ENCODE data around the gene CCDC148. TPM values are rescaled to one million over a fixed set of nuclear protein-coding genes. Genes with fewer than 3 reads are reported as not detected.

The CCDC148 gene
- total RNA-seq, 1 donor, result 0.72 TPM

DNA sequence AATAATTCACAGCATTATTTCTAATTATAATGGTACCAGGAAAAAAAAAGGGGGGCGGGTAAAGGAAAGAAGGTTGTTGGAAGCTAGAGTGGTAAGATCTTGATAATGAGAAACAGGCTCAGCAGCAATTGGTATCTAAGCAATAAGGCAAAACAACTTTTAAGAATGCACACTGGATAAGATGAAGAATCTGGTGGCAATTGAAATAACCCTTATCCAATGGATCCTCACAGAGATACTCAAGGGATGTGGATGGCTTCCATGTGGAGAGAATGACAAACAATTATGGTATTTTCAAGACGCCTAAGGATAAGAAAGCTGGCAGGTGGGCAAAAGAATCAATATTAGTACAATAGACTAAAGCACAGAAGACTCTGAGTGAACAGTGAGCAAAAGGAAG is 201.3 kb downstream of the CCDC148 start:
- H3K4me3 ChIP-seq (ENCODE audit: low read depth, low read length), result no peak overlapping the region
- TF ChIP-seq, protein P1, sequence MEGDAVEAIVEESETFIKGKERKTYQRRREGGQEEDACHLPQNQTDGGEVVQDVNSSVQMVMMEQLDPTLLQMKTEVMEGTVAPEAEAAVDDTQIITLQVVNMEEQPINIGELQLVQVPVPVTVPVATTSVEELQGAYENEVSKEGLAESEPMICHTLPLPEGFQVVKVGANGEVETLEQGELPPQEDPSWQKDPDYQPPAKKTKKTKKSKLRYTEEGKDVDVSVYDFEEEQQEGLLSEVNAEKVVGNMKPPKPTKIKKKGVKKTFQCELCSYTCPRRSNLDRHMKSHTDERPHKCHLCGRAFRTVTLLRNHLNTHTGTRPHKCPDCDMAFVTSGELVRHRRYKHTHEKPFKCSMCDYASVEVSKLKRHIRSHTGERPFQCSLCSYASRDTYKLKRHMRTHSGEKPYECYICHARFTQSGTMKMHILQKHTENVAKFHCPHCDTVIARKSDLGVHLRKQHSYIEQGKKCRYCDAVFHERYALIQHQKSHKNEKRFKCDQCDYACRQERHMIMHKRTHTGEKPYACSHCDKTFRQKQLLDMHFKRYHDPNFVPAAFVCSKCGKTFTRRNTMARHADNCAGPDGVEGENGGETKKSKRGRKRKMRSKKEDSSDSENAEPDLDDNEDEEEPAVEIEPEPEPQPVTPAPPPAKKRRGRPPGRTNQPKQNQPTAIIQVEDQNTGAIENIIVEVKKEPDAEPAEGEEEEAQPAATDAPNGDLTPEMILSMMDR (IDR thresholded peaks at IDR 0.05; ENCODE audit: insufficient read depth, low read length), result no peak
- no peak for DNase-seq (ENCODE audit: low read depth)

DNA sequence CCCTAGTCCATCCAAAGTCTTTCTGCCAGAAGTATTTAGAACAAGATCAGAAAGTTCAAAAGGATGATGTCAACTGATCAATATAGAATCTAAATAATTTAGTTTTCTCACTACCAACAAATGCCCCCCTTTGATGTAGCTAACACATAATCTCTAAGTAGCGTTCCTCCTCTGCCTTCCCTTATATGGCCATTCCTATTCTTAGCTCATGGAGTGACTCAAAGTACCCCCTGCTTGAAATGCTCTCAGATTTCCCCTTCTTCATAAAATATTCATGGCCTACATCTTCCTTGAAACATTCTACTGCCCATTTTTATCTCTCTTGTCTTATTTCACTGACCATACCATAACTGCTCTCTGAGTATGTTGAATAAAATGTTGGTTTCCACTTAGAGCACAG is 203.4 kb downstream of the CCDC148 start:
- DNase-seq (ENCODE audit: low read depth), result no peak
- H3K4me3 ChIP-seq (ENCODE audit: low read depth, low read length), result no peak overlapping the region
- TF ChIP-seq, protein P1 (IDR thresholded peaks at IDR 0.05; ENCODE audit: insufficient read depth, low read length), result no peak

DNA sequence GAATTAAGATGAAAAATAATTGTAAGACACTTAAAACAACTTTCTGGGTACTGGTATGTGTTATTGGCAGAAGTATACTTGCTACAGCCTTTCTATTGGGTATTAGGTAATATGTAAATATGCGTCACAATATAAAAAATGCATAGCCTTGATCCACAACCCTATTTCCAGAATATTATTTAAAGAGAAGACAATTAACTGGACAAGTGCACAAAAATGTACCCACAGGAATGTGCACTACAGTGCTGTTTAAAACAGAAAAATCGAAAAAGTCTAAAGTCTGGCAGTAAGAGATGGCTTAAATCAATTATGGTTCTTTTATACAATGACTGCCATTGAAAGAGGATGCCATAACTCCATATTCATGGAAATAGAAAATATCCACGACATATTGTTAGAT is 205.2 kb downstream of the CCDC148 start:
- H3K4me3 ChIP-seq (ENCODE audit: low read depth, low read length), result no peak overlapping the region
- DNase-seq (ENCODE audit: low read depth), result no peak
- TF ChIP-seq, protein P1 (IDR thresholded peaks at IDR 0.05; ENCODE audit: insufficient read depth, low read length), result no peak

DNA sequence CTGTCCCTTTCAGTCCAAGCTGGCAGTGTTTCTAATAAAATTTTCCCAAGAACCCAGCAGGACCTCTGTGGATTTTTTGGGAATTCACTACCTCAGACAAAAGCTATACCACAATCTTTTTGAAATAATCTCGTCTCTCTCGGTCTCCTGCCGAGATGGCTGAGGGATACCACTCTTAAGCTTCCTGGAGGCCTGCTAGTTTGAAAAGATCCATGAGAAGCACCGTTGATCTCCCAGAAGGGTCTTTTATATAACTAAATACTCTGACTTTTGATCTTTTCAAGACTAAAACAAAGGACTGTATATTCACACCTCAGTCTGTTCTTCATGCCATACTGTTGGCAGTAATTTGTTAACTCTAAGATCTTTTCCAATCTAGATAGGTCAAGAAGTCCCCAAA is 213.2 kb downstream of the CCDC148 start:
- TF ChIP-seq, protein P1 (IDR thresholded peaks at IDR 0.05; ENCODE audit: insufficient read depth, low read length), result no peak
- DNase-seq (ENCODE audit: low read depth), result no peak
- H3K4me3 ChIP-seq (ENCODE audit: low read depth, low read length), result no peak overlapping the region

DNA sequence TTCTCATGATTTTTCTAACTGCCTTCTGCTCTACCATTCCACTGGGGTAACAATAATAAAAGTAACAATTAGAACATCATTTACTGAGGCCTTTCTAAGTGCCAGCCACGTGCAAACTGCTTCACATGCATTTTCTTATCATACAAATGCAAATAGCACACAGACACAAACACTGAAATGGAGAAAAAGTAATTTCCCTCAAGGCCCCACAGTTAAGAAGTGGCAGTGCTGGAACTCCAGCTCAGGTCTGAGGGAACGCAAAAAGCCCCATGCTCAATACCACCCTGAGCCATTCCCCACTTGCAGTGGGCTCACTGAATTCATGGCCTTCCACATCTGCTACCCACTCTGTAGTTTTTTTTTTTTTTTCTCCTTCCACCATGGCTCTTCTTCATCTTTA is 214.3 kb downstream of the CCDC148 start:
- H3K4me3 ChIP-seq (ENCODE audit: low read depth, low read length), result no peak overlapping the region
- TF ChIP-seq, protein P1 (IDR thresholded peaks at IDR 0.05; ENCODE audit: insufficient read depth, low read length), result no peak
- DNase-seq (ENCODE audit: low read depth), result no peak

DNA sequence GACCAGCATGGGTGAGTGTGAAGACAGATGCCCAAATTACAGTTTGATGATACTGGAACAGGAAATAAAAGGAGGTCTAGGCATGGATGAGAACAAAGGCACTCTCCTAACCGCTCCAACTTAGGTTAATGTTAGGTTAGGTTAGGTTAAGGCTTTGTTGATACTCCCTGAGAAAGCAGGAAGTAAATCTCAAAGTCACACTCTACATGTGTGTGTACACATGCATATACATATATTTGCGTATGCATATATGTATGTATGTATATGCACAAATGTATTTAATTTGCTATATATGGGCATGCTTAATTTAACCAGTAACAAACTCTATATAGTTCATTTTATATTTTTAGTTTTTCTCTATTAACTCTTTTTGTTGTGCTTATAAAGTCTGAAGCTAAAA is 215.6 kb downstream of the CCDC148 start:
- H3K4me3 ChIP-seq (ENCODE audit: low read depth, low read length), result no peak overlapping the region
- no peak for DNase-seq (ENCODE audit: low read depth)
- TF ChIP-seq, protein P1 (IDR thresholded peaks at IDR 0.05; ENCODE audit: insufficient read depth, low read length), result no peak

DNA sequence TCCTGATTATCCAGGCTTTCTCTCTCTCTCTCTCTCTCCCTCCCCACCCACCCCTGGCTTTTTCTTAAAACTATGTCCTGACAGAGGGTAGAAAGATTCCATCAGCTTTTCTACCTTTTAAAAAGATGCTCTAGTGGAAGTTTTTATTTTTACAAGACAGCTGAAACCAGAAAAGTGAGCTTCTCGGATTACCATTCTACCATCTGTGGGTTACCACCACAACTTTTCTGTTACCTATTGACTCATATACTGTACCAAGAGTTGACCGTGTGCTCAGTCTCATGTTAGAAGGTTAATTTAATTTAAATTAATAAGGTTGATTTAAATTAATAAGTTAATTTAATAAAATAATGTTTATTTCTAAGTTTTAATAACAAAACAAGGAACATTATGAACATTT is 217.3 kb downstream of the CCDC148 start:
- no peak for DNase-seq (ENCODE audit: low read depth)
- TF ChIP-seq, protein P1 (IDR thresholded peaks at IDR 0.05; ENCODE audit: insufficient read depth, low read length), result no peak
- H3K4me3 ChIP-seq (ENCODE audit: low read depth, low read length), result no peak overlapping the region

Measured in fibroblast of the aortic adventitia (primary cell).